ENCODE measurements around the gene CNTNAP2. TPM values are rescaled to one million over a fixed set of nuclear protein-coding genes. Genes with fewer than 3 reads are reported as not detected.
"Not testable (repeated sequence)": the region's sequence is repeated elsewhere in the genome, so short reads cannot be mapped to it uniquely, and the experiment has no call there.

CNTNAP2 gene
- total and polyA plus RNA-seq, 2 donors from 2014 or later = 0.06 to 0.13 TPM

GRCh38 chr7:146902266-146902665 is 785.7 kb downstream of the CNTNAP2 start:
- no peaks in the 10 kb centered on the region for H3K36me3 ChIP-seq (ENCODE audit: control insufficient read depth in 2 of 3, insufficient read depth in 3 of 3, low read length in 3 of 3)
- intact Hi-C loops (cut with DNase I) = no loop called here
- no peaks in the 10 kb centered on the region for H3K9me3 ChIP-seq (ENCODE audit: control insufficient read depth in 2 of 3, insufficient read depth in 1 of 3, low read length in 3 of 3)
- no peak overlapping the region for H3K4me3 ChIP-seq (ENCODE audit: low read length in 3 of 3)
- no peak for FAIRE-seq
- H3K4me1 ChIP-seq (ENCODE audit: control insufficient read depth in 2 of 3, insufficient read depth in 2 of 3, low read depth in 1 of 3, low read length in 3 of 3) = no peaks in the 10 kb centered on the region
- H3K27me3 ChIP-seq (ENCODE audit: control insufficient read depth, insufficient read depth, low read length) = no peaks in the 10 kb centered on the region
- no peak for DNase-seq
- no peak for TF ChIP-seq CTCF (IDR thresholded peaks at IDR 0.05; ENCODE audit: borderline replicate concordance, extremely low read depth, insufficient read depth)
- no peak overlapping the region for H3K9ac ChIP-seq (ENCODE audit: low read length in 3 of 3)
- H3K27ac ChIP-seq (ENCODE audit: low read depth in 2 of 2, low read length in 2 of 2) = no peak overlapping the region

- Histone ChIP-seq H3K4me1 (ENCODE audit: control insufficient read depth in 2 of 3, insufficient read depth in 2 of 3, low read depth in 1 of 3, low read length in 3 of 3) (no peaks in the 10 kb centered on the region), H3K27ac (ENCODE audit: low read depth in 2 of 2, low read length in 2 of 2) (no peak overlapping the region), H3K9me3 (ENCODE audit: control insufficient read depth in 2 of 3, insufficient read depth in 1 of 3, low read length in 3 of 3) (no peaks in the 10 kb centered on the region), H3K9ac (ENCODE audit: low read length in 3 of 3) (no peak overlapping the region), H3K4me3 (ENCODE audit: low read length in 3 of 3) (no peak overlapping the region), H3K27me3 (ENCODE audit: control insufficient read depth, insufficient read depth, low read length) (no peaks in the 10 kb centered on the region), H3K36me3 (ENCODE audit: control insufficient read depth in 2 of 3, insufficient read depth in 3 of 3, low read length in 3 of 3) (no peaks in the 10 kb centered on the region)
- TF ChIP-seq CTCF (IDR thresholded peaks at IDR 0.05; ENCODE audit: borderline replicate concordance, extremely low read depth, insufficient read depth) = no peak
- intact Hi-C loops (cut with DNase I) = no loop called here
- DNase-seq (no peak), FAIRE-seq (no peak)
Measured at GRCh38 chr7:146902728-146903127, 786.1 kb downstream of the CNTNAP2 start.

GRCh38 chr7:146905746-146906145 is 789.1 kb downstream of the CNTNAP2 start:
- H3K9me3 ChIP-seq (ENCODE audit: control insufficient read depth in 2 of 3, insufficient read depth in 1 of 3, low read length in 3 of 3); DNase-seq; intact Hi-C loops (cut with DNase I); H3K27me3 ChIP-seq (ENCODE audit: control insufficient read depth, insufficient read depth, low read length); H3K9ac ChIP-seq (ENCODE audit: low read length in 3 of 3); FAIRE-seq; H3K36me3 ChIP-seq (ENCODE audit: control insufficient read depth in 2 of 3, insufficient read depth in 3 of 3, low read length in 3 of 3); H3K4me1 ChIP-seq (ENCODE audit: control insufficient read depth in 2 of 3, insufficient read depth in 2 of 3, low read depth in 1 of 3, low read length in 3 of 3); H3K27ac ChIP-seq (ENCODE audit: low read depth in 2 of 2, low read length in 2 of 2); H3K4me3 ChIP-seq (ENCODE audit: low read length in 3 of 3): not testable (repeated sequence)

- no peak overlapping the region for H3K27ac ChIP-seq (ENCODE audit: low read depth in 2 of 2, low read length in 2 of 2)
- no peaks in the 10 kb centered on the region for H3K36me3 ChIP-seq (ENCODE audit: control insufficient read depth in 2 of 3, insufficient read depth in 3 of 3, low read length in 3 of 3)
- H3K4me3 ChIP-seq (ENCODE audit: low read length in 3 of 3) = no peak overlapping the region
- no peak for TF ChIP-seq CTCF (IDR thresholded peaks at IDR 0.05; ENCODE audit: borderline replicate concordance, extremely low read depth, insufficient read depth)
- H3K27me3 ChIP-seq (ENCODE audit: control insufficient read depth, insufficient read depth, low read length) = no peaks in the 10 kb centered on the region
- no peak for FAIRE-seq
- no peak overlapping the region for H3K9ac ChIP-seq (ENCODE audit: low read length in 3 of 3)
- H3K9me3 ChIP-seq (ENCODE audit: control insufficient read depth in 2 of 3, insufficient read depth in 1 of 3, low read length in 3 of 3) = no peaks in the 10 kb centered on the region
- intact Hi-C loops (cut with DNase I) = no loop called here
- H3K4me1 ChIP-seq (ENCODE audit: control insufficient read depth in 2 of 3, insufficient read depth in 2 of 3, low read depth in 1 of 3, low read length in 3 of 3) = no peaks in the 10 kb centered on the region
- peak in 2 of 5 donors; percentile 9 to 21 for DNase-seq
Measured at GRCh38 chr7:146922782-146923181, 806.2 kb downstream of the CNTNAP2 start.
